DMS79 treated with DMSO at 0.1 percent for 48 hours (cell line): Measurements from ENCODE around the gene CPA2.
A peak's percentile ranks its signal among the peaks of the same experiment; 100 is the strongest.
"Not testable (repeated sequence)": the region's sequence is repeated elsewhere in the genome, so short reads cannot be mapped to it uniquely, and the experiment has no call there.

Experiments used
- DNase-seq: peaks from one replicate; lab custom pipeline; 2025; lab: John Stamatoyannopoulos, UW

CPA2 gene

GRCh38 chr7:130309986-130310385 is 43.3 kb downstream of the CPA2 start:
- no peak for DNase-seq

- no peak for DNase-seq
Measured at GRCh38 chr7:130314305-130314704, 47.6 kb downstream of the CPA2 start.

- no peak for DNase-seq
Measured at GRCh38 chr7:130319541-130319940, 52.9 kb downstream of the CPA2 start.

- not testable (repeated sequence) for DNase-seq
Measured at GRCh38 chr7:130321542-130322229, 55.0 kb downstream of the CPA2 start.

- DNase-seq = no peak
Measured at GRCh38 chr7:130322615-130323014, 56.0 kb downstream of the CPA2 start.

GRCh38 chr7:130324306-130324943 is 57.8 kb downstream of the CPA2 start:
- no peak for DNase-seq

GRCh38 chr7:130329681-130330080 is 63.0 kb downstream of the CPA2 start:
- DNase-seq = peak; percentile 79

GRCh38 chr7:130332259-130333053 is 65.8 kb downstream of the CPA2 start:
- DNase-seq = no peak

GRCh38 chr7:130333832-130334231 is 67.2 kb downstream of the CPA2 start:
- DNase-seq = no peak

GRCh38 chr7:130334274-130334673 is 67.6 kb downstream of the CPA2 start:
- no peak for DNase-seq

GRCh38 chr7:130337410-130337971 is 70.8 kb downstream of the CPA2 start:
- DNase-seq = no peak

GRCh38 chr7:130338233-130338632 is 71.6 kb downstream of the CPA2 start:
- no peak for DNase-seq
